ENCODE results near the gene PIAS1.

GRCh38 chr15:68218331-68218730, 164.2 kb downstream of the PIAS1 start:
- TF ChIP-seq CTCF (IDR thresholded peaks at IDR 0.05) (no peak), RCOR1 (IDR thresholded peaks at IDR 0.05; ENCODE audit: low read depth, low read length) (no peak), ESRRA (IDR thresholded peaks at IDR 0.05; ENCODE audit: borderline replicate concordance, low read length) (no peak), ELK1 (IDR thresholded peaks at IDR 0.05; ENCODE audit: low read depth, low read length) (no peak), PBX3 (IDR thresholded peaks at IDR 0.05) (no peak)
